Inferior parietal cortex (tissue), 1 donor: ENCODE results near the gene HGD.
"Not testable (repeated sequence)": the region's sequence is repeated elsewhere in the genome, so short reads cannot be mapped to it uniquely, and the experiment has no call there.

Source experiments
- DNase-seq: peaks from one replicate; pipeline ENCODE4 v3.0.0-alpha.2; 2016; ENCODE audit errors: extremely low spot score

Gene HGD, protein sequence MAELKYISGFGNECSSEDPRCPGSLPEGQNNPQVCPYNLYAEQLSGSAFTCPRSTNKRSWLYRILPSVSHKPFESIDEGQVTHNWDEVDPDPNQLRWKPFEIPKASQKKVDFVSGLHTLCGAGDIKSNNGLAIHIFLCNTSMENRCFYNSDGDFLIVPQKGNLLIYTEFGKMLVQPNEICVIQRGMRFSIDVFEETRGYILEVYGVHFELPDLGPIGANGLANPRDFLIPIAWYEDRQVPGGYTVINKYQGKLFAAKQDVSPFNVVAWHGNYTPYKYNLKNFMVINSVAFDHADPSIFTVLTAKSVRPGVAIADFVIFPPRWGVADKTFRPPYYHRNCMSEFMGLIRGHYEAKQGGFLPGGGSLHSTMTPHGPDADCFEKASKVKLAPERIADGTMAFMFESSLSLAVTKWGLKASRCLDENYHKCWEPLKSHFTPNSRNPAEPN

DNA sequence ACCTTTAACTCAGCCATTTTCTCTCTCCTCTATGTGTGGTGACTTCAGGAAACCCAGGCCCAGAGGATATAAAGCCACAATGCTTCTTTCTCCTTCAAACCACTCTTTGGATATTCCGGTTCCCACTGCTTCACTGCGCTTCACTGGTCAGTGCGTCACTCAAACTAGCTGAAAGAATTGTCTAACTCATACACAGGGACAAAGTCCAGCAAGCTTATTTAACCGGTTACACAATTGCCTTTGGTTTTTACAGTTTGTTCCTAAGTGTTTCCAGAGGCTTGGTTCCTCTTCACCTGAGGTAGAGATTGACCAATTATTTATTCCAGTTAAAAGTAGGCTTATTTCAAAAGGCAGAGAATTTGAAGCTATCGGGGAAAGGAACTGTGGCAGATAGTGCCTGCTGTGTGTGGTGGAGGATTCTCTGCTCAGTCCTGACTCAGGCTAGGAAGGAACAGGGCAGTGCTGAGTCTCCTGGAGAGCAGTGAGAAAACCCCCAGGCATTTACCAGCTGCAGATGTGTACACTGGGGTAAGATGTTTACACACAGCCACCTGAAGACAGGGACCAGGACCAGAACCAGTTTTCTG lies at the start of gene HGD:
Gene HGD (minus strand): TSS at position 145 of the 587 bp plus-strand sequence. CDS start 128 bp downstream, at position 17.
- no peak for DNase-seq

DNA sequence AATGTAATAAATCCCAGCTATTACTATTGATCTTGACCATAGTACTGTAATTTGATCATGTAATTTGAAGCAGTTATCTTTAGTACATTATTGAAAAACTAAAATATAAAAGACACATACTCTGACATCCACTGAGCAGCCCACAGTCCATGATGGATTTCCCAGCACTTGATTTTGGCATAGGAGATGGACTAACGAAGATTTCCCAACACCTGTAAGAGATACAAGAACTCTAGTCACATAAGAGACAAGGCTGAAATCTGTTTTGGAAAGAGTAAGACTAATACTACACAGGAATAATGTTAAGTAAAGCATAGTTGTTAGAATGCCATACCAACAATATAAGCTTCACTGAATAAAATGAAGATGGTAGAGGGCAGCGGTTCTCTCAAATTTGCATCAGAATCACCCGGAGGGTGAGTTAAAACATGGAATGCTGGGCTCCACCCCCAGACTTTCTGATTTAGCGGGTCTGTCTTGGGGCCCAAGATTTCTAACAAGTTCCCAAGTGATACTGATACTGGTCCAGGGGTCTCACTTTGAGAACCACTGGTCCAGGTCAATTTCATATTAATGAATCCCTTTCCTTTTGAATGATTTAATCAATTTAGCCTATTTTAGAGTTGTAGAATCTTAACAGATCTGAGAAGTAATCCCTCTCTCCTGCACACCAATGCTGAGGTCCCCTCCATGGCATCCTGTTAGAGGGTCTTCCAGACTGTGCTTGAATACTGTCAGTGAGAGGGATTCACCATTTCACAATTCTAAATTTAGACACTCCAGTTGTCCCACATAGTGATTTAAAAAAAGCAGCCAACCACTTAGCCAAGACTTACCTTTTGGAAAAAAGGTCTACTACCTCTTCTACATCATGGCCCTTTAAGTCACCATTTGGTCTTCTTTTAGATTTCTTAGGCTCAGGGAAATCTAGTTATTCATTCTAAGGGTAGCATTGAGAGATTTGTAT lies 48.8 kb upstream of the HGD start:
- DNase-seq: no peak

DNA sequence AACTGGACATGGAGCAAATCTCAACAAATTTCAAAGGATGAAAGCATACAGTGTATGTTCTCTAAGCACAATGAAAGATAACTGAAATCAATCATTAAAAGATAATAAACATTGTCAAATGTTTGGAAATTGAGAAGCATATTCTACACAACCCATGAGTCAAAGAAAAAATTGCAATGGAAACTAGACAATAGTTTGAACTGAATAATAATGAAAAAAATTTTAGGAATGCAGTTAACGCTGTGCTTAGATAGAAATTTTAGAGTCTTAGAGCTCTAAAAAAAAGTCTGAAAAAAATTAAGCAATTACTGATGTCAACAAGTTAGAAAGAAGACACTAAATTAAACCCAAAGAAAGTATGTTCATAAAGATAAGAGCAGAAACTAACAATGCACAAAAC lies 44.8 kb upstream of the HGD start:
- DNase-seq: no peak

DNA sequence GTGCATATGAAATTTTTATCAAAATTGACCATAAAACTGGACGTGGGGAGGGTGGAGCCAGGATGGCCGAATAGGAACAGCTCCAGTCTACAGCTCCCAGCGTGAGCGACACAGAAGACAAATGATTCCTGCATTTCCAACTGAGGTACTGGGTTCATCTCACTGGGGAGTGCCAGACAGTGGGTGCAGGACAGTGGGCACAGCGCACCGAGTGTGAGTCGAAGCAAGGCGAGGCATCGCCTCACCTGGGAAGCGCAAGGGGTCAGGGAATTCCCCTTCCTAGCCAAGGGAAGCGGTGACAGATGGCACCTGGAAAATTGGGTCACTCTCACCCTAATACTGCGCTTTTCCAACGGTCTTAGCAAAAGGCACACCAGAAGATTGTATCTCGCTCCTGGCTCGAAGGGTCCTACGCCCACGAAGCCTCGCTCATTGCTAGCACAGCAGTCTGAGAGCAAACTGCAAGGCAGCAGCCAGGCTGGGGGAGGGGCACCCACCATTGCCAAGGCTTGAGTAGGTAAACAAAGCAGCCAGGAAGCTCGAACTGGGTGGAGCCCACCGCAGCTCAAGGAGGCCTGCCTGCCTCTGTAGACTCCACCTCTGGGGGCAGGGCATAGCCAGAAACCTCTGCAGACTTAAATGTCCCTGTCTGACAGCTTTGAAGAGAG lies 37.3 kb upstream of the HGD start:
- DNase-seq: not testable (repeated sequence)

DNA sequence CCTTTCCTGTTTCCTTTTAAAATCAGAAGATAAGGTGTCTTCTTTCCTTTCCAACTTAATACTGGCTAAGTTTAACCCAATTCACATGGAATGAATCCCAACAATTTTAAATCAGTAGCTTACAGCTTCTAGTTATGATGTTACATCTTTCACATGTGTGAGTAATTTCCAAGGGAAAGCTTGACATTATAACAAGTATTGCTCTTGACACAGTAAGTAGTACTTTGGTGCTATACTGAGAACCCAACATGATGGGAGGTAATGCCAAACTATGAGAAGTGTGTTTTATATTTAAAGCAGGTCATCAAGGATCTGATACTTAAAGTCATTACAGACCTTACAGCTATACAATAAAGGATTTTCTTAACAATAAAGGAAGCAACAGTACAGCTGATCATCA lies 31.2 kb upstream of the HGD start:
- no peak for DNase-seq

DNA sequence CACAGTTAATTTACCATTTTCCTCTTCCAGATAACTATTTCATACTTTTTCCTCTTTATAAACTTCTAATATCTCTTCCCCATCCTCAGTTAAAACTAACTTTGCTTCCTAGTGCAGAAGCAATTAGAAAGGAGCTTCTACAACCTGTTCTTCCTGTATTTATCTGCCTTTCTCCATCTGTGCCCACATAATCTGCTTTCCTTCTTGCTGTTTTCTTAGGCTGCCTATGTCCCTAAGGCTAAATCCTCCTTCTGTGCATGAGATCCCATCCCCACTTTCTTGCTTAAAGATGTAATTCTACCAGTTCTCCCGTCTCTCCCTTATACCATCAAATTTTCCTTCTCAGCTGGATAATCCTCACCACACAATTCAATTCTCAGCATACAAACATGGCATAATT lies 28.3 kb upstream of the HGD start:
- DNase-seq: no peak

DNA sequence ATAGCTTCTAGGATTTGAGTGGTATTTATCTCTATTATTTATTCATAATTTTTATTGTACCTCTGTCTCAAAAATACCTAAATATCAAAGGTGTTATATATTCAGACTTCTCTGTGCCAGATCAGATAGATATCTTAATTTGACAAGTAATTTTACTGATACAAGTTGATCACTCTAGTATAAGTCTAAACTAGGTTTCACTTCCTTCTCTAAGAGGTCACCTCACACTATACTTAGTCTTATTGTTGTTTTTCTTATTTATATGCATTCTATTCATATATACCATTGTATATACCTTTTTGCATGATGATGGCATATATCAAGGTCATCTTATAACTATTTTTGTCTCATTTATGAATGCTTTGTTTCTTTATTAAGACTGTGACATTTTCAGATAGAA lies 26.4 kb upstream of the HGD start:
- no peak for DNase-seq

DNA sequence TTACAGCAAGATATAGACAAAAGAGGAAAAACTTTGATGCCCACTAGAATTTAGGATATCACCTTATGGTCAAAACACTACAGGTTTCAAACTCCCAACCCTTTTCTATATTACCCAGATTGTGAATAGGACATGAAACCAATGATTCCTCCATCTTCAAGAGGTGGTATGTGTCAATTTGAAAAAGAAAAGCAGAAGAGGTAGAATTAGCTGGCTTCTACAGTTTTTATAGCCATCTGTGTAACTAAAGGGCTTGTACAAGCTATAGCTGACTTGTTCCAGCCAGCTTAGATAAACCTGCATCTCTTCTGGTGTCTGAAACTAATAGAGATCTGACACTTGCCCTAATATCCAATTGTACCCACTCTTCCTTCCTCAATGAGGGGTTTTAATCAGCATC lies 24.9 kb upstream of the HGD start:
- no peak for DNase-seq

DNA sequence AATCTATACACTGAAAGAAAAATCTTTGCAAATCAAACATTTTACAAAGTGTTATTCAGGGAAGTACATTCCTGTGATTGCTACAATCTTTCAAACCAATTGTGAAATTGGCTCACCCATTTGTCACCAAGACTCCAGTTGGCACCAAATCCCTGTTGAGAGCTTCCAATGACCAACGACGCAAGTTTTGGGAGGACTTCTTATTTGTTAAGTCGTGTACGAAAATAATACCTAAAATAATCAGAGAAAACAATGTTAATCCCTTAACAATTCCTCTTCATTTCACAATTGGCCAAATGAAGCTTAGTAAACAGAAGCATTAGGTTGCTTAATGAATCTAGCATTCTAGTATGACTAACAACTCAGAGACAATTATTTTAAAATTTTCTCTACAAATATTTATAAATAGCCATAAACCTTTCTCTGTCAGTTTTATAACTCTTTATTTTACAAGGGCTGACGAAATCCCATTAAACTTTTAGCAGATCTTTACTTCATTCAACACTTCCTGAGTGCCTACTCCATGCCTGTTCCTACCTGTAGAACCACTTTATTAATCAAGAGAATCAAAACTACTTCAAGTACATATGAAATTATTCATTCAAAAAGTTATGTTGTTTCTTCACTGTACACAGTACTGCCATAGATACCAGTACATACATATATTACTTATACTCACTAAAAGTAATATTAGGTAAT lies 24.0 kb upstream of the HGD start:
- DNase-seq: no peak

DNA sequence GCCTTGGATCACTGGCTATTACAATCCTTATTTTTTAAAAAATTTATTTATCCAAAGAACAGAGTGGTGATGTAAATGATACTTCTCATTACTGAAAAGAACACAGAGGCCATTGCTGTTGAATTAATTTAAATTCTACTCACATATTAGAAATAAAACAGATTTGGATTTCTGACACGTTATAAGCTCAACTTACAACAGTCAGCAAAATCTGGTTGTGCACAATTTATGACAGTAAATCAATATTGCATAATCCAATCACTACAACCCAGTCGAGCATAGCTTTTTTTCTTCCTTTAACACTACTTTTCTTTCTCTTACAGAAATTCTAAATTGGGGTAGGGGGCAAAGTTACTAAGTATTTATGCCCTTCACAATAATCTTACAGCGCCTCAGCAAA lies 17.3 kb upstream of the HGD start:
- no peak for DNase-seq

DNA sequence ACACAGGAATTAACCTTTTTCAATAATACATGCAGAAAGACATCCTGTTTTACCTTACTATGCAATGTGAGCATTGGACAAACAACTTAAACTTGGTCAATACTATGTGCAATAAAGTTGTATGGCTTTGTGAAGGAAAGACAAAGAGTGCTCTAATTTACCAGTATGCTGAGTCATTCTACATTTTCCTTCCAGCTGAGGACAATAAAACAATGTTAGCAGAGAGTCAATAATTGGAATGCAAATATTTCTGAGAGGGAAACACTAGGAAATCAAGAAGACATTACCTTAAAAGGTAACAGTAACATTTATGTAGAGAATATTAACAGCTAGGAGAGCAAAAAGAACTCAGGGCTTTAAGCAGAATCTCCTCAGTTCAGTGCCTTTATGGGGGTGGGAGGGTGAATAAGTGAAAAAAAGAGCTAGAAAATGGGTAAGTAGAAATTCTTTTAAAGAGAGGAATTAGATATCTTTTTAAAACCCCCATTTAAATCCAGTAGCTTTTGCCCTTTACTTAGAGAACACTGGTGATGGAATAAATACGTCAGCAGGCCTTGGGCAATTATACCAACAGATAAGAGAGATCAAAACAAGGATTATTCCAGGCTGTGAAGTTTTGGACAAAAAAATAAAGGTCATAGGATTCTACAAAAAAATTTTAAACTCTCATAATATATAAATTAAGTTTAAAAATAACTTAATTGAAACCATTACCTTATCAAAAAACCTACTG lies 11.6 kb upstream of the HGD start:
- no peak for DNase-seq

DNA sequence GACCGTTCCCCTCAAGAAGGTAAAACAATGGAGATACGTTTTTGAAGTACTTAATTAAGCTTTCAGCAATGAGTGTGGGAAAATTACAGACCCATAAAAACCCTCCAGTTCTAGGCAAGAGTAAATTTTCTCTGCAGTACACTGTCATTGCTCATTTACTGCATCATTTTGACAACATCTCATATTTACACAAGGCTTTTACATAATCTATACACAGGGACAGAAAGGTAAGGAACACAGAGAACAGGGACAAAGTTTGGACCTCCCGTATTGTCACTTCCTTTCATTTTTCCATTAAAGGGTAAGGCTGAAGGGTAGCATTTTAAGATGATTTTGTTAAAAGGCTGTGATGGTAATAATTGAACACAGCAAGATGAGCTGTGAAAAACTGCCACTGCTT lies 7.4 kb upstream of the HGD start:
- no peak for DNase-seq

DNA sequence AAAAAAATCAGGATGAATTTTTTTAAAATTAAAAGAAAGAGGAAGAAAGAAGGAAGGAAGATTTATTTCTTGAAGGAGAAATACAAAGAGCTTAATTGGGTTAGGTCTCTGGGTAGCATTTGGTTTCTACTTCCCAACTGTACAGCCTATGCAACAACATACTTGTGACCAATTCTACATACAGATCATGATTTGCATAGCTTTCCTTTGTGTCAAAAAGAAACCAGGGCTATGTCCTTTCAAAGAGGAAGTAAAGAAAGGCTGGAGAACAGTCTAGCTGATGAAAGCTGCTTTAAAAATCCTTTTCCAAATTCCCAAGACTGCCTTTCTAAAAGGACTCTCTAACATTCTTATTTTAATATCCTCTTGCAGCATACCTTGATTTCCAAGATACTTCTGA lies 6.1 kb upstream of the HGD start:
- DNase-seq: no peak

DNA sequence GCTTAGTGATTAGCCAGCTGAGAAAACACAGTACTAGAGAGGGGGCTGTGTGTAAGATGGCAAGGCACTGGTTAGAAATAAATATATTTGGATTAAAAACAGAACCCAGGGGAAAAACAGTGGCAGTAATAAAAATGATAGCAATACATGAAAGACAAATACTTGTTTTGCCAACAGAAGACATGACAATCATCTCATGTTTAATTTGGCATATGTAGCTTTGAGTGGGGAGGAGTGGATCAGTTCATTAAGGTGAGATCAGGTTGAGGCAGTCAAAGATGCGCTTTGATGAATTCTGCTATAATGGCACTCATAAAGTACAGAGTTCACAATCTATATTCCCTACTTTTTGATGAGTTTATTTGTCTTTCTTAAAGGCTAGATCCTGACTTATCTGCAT lies 3.4 kb upstream of the HGD start:
- DNase-seq: no peak

DNA sequence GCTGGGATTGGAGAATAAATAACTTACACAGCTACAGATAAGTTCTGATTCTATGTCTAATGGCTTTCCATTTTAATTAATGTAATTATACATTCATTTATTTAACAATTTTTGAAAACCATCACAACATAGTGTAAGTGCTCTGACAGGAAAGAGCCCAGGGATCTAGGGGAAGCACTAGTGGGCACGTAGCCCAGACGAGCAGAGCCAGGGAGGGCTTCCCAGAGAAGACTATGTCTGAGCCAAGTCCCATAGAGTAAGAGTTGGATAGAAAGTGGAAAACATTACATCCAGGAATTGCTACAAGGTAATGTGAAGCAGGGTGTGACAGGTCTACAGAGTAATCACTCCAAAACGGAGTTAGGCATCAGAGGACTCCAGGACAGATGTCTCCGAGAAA lies 2.9 kb upstream of the HGD start:
- DNase-seq: no peak

DNA sequence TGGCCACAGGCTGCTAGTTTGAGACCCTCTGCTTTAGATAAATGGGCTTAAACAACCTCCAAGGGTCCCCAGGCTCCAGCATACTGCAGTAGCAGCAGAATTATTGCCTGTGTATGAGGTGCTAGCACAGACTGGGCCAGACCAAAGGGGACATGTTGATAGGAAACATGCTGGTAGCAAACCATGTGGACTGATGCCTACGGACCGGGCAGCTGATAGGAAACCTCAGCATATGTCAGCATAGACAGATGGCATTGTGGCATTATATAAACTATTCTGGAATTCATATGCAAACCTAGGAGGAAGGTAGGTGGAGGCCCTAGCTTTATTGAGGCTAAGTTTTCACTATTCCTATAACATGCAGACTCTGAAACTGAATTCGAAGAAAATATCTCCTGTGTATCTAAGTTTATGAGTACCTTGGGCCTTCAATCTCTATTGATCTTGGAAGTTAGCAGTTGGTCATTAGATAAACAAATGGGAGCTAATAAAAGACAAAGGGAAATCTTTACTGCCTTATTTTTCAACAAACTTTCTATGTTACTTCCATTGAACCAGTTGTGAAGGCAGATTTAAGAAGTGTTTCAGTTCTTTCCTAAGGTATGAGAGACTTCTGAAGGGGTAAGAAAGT lies 1.7 kb upstream of the HGD start:
- DNase-seq: no peak

DNA sequence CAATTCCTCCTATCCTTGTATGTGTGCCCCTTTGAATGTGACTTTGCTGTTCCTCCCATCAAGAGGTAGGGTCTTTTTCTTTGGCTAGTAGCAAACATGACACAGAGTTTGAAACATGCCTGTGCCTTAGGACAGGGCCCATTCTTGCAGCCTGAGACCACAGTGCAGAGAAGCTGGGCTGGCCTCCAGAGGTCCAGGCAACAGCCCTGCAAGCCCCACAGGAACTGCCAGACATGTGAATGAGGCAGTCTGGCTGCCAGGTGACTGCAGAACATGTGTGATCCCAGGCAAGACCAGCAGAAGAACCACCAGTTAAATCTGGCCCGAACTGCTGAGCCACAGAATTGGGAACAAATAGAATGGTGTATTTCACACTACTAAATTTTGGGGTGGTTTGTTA lies 1.2 kb upstream of the HGD start:
- no peak for DNase-seq

DNA sequence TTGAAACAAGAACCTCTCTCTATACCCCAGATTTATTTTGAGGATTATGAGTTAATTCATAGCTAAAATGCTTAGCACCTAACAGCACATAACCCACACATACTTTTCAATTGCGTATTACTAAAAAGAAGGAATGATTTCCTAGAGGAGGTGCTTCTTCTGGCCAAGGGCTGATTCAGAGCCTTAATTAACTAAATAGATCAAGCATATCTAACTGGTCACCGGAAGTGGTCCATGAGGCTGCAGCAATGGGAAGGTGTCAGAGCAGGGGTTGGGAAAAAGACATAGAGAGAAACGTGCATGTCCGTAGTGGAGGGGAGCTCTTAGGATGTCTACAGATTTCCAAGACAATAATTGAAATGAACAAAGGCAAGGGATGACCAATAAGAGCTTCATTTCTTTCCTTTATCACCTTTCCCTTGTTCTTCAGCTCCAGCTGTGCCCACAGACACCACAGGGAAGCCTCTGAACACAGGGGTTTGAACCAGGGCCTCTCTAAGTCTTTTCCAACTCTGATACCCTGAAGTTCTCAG lies 467 bp downstream of the HGD start:
- DNase-seq: no peak

DNA sequence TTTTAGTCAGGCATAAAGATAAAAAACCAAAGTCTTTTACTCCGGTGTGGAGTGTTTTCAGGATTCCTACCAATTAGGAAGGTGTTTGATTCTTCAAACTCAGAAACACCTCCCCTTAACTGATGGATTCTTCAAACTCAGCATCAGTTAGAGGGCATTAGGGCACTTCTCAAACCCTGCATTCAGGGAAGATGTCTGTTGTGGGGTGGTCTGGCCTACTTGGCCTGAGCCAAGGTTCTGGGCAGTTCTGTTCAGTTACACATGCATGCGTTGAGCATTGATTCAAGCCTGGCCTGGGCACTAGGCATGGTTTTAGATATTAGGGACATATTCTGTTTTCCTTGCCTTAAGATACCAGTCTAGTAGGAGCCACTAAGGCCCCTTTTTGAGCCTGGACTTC lies 1.0 kb downstream of the HGD start:
- no peak for DNase-seq
